HEK293 (cell line): ENCODE results near the gene NFIB.

Experiments used
- CTCF ChIA-PET: fragments of 350-600 bp; formaldehyde crosslinking; extraction: SDS; loops from one replicate; lab custom pipeline; 2021; ENCODE audit warnings: antibody characterized with exemption; lab: Yijun Ruan, JAX
- POLR2A ChIA-PET: fragments of 300-600 bp; formaldehyde crosslinking; extraction: SDS; loops from one replicate; lab custom pipeline; 2020; ENCODE audit warnings: antibody characterized with exemption, inconsistent platforms; lab: Yijun Ruan, JAX
- H3K27ac ChIP-seq: fragments of 200-500 bp; sonication (Bioruptor generic); 2 replicates; pipeline ENCODE4 v1.5.1; 2014; ENCODE audit warnings: low read depth, low read length, control low read depth, inconsistent platforms; ENCODE audit errors: extremely low read depth
- H3K36me3 ChIP-seq, 2 experiments: fragments of 200-500 bp in 1 of 2; sonication (Bioruptor generic) in 1 of 2; 1 replicate in 1 of 2; 2 replicates in 1 of 2; pipeline ENCODE4 v1.5.1; 2014 to 2017; ENCODE audit warnings: inconsistent platforms in 2 of 2, low read length in 2 of 2; ENCODE audit not compliant: control insufficient read depth in 2 of 2, insufficient read depth in 1 of 2
- H3K4me1 ChIP-seq: fragments of 200-500 bp; sonication (Bioruptor generic); 2 replicates; pipeline ENCODE4 v1.5.1; 2014; ENCODE audit warnings: mild to moderate bottlenecking, low read length, inconsistent platforms; ENCODE audit not compliant: control insufficient read depth, insufficient read depth
- H3K4me3 ChIP-seq: 2 replicates; pipeline ENCODE4 v1.5.1; 2011; ENCODE audit warnings: low read depth, mild to moderate bottlenecking, control low read depth, low read length, moderate library complexity
- H3K9me3 ChIP-seq: fragments of 200-500 bp; sonication (Bioruptor generic); 2 replicates; pipeline ENCODE4 v1.5.1; 2014; ENCODE audit warnings: low read depth, low read length, inconsistent platforms; ENCODE audit not compliant: control insufficient read depth, insufficient read depth
- PRDM1 ChIP-seq: fragments of 450-650 bp; formaldehyde crosslinking; IDR thresholded peaks from 2 replicates; pipeline ENCODE4; 2016; ENCODE audit warnings: missing biosample characterization, missing genetic modification characterization
- PRDM4 ChIP-seq: fragments of 450-650 bp; formaldehyde crosslinking; IDR thresholded peaks from 2 replicates; pipeline ENCODE4 v1.5.1; 2017; ENCODE audit warnings: missing biosample characterization, missing genetic modification characterization
- PRDM6 ChIP-seq: fragments of 450-650 bp; formaldehyde crosslinking; IDR thresholded peaks from 2 replicates; pipeline ENCODE4 v1.5.1; 2017; ENCODE audit warnings: missing biosample characterization, missing genetic modification characterization
- ZNF121 ChIP-seq: fragments of 450-650 bp; formaldehyde crosslinking; IDR thresholded peaks from 2 replicates; pipeline ENCODE4 v1.5.1; 2016; ENCODE audit warnings: missing biosample characterization, missing genetic modification characterization
- ZNF274 ChIP-seq, 2 experiments: fragments of 200-500 bp in 1 of 2; fragments of 450-650 bp in 1 of 2; sonication (Bioruptor generic) in 1 of 2; formaldehyde crosslinking in 1 of 2; IDR thresholded peaks; 2 replicates each; pipeline versions ENCODE4 v1.5.1 to v1.6.1; 2014 to 2016; ENCODE audit warnings: borderline replicate concordance in 1 of 2, inconsistent platforms in 1 of 2, low read length in 1 of 2, missing biosample characterization in 1 of 2, missing genetic modification characterization in 1 of 2
- ZNF366 ChIP-seq: fragments of 450-650 bp; formaldehyde crosslinking; conservative IDR thresholded peaks from 2 replicates; pipeline ENCODE4 v1.5.1; 2016; ENCODE audit warnings: missing biosample characterization, missing genetic modification characterization
- ZNF394 ChIP-seq: fragments of 450-650 bp; formaldehyde crosslinking; IDR thresholded peaks from 2 replicates; pipeline ENCODE4 v1.5.1; 2016; ENCODE audit warnings: missing biosample characterization, missing genetic modification characterization, mild to moderate bottlenecking, moderate library complexity, borderline replicate concordance
- ZNF449 ChIP-seq: fragments of 450-650 bp; formaldehyde crosslinking; IDR thresholded peaks from 2 replicates; pipeline ENCODE4 v1.5.1; 2017; ENCODE audit warnings: missing biosample characterization, mild to moderate bottlenecking, missing genetic modification characterization, moderate library complexity
- ZNF488 ChIP-seq: fragments of 450-650 bp; formaldehyde crosslinking; IDR thresholded peaks from 2 replicates; pipeline ENCODE4 v1.5.1; 2016; ENCODE audit warnings: missing biosample characterization, missing genetic modification characterization
- ZNF513 ChIP-seq: fragments of 450-650 bp; IDR thresholded peaks from 2 replicates; pipeline ENCODE4 v1.5.1; 2018; ENCODE audit warnings: missing biosample characterization, missing genetic modification characterization
- ZNF580 ChIP-seq: fragments of 450-650 bp; formaldehyde crosslinking; IDR thresholded peaks from 2 replicates; pipeline ENCODE4 v1.5.1; 2016; ENCODE audit warnings: missing biosample characterization, missing genetic modification characterization
- ZNF626 ChIP-seq: fragments of 450-650 bp; sonication (Bioruptor Pico); formaldehyde crosslinking; IDR thresholded peaks from 2 replicates; pipeline ENCODE4 v1.5.1; 2018; ENCODE audit warnings: missing biosample characterization, missing genetic modification characterization, inconsistent platforms
- ZNF76 ChIP-seq: fragments of 450-650 bp; formaldehyde crosslinking; IDR thresholded peaks from 2 replicates; pipeline ENCODE4; 2016; ENCODE audit warnings: low read depth, missing biosample characterization, missing genetic modification characterization, borderline replicate concordance
- ZNF768 ChIP-seq: fragments of 450-650 bp; formaldehyde crosslinking; IDR thresholded peaks from 2 replicates; pipeline ENCODE4 v1.5.1; 2018; ENCODE audit warnings: missing biosample characterization, mild to moderate bottlenecking, missing genetic modification characterization
- ZNF777 ChIP-seq: fragments of 450-650 bp; formaldehyde crosslinking; IDR thresholded peaks from 2 replicates; pipeline ENCODE4 v1.5.1; 2017; ENCODE audit warnings: missing biosample characterization, missing genetic modification characterization, borderline replicate concordance
- ZNF791 ChIP-seq: fragments of 450-650 bp; formaldehyde crosslinking; IDR thresholded peaks from 2 replicates; pipeline ENCODE4 v1.5.1; 2016; ENCODE audit warnings: missing biosample characterization, missing genetic modification characterization
- ZNF830 ChIP-seq: fragments of 450-650 bp; IDR thresholded peaks from 2 replicates; pipeline ENCODE4 v1.5.0; 2018; ENCODE audit warnings: missing biosample characterization, missing genetic modification characterization, low read depth, mild to moderate bottlenecking, moderate library complexity

The NFIB gene

GRCh38 chr9:14269916-14270315 is 44.0 kb downstream of the NFIB start (continued):
- TF ChIP-seq ZNF394 (tag by site-specific recombination) (no peak), PRDM6 (tag by site-specific recombination) (no peak), ZNF777 (tag by site-specific recombination) (no peak), ZNF366 (tag by site-specific recombination) (no peak), PRDM1 (tag by site-specific recombination) (no peak), ZNF76 (tag by site-specific recombination) (no peak), ZNF791 (no peak), ZNF488 (tag by site-specific recombination) (no peak), ZNF626 (tag by site-specific recombination) (no peak), ZNF830 (tag by site-specific recombination) (no peak)

- H3K27ac ChIP-seq = no peak overlapping the region
- ChIA-PET CTCF (no interaction called here), POLR2A (no interaction called here)
- peak; percentile 29; the same call in 1 of the 2 replicates for TF ChIP-seq PRDM6 (tag by site-specific recombination)
- no peak for TF ChIP-seq ZNF580 (tag by site-specific recombination)
- H3K4me3 ChIP-seq = no peak overlapping the region
- peaks cover 5% of the 10 kb centered on the region; the same call in 1 of the 2 replicates for H3K4me1 ChIP-seq
- no peaks in the 10 kb centered on the region for H3K36me3 ChIP-seq
- H3K9me3 ChIP-seq = no peaks in the 10 kb centered on the region
Measured at GRCh38 chr9:14263707-14264483, 50.0 kb downstream of the NFIB start.

- Histone ChIP-seq H3K4me3 (no peak overlapping the region), H3K36me3 (no peaks in the 10 kb centered on the region)
- POLR2A ChIA-PET = no interaction called here
- no peak for TF ChIP-seq ZNF513 (tag by site-specific recombination)
- TF ChIP-seq ZNF121 = no peak
- no peak for TF ChIP-seq ZNF768 (tag by site-specific recombination)
- no peak for TF ChIP-seq ZNF274 (IDR thresholded peaks at IDR 0.05; ENCODE audit: low read length)
- TF ChIP-seq ZNF274 (tag by site-specific recombination; IDR thresholded peaks at IDR 0.05; ENCODE audit: borderline replicate concordance) = no peak
- no peak for TF ChIP-seq ZNF449 (tag by site-specific recombination)
- 0 out of 2 replicates have a peak, but pooled peaks have one; percentile 11 for TF ChIP-seq PRDM4 (tag by site-specific recombination)
- TF ChIP-seq, all 188 proteins: peak for 1
- no peak overlapping the region for H3K27ac ChIP-seq
- H3K9me3 ChIP-seq = no peaks in the 10 kb centered on the region
- H3K4me1 ChIP-seq = peaks cover 5% of the 10 kb centered on the region; the same call in 1 of the 2 replicates
- CTCF ChIA-PET = interaction anchor here (0.6 to 0.7 kb wide), 2 partner anchors 37 to 501 kb away, joined by 3 read pairs; no protein-coding TSS in a partner anchor
Measured at GRCh38 chr9:14262827-14263226, 51.1 kb downstream of the NFIB start.
